MCF 10A (cell line): Measurements from ENCODE around the gene SEC24C. TPM values are rescaled to one million over a fixed set of nuclear protein-coding genes. Genes with fewer than 3 reads are reported as not detected.
A peak's percentile ranks its signal among the peaks of the same experiment; 100 is the strongest.

ENCODE experiments used
- BruUV-seq: library from RNA; stranded (reverse); fragments of 400-500 nt; replicated peaks from 2 replicates; lab custom pipeline; 2021; lab: Mats Ljungman, UMichigan
- CTCF ChIA-PET: fragments of 300-600 bp; sonication (Branson Sonifier 250); formaldehyde crosslinking; extraction: SDS; loops from one replicate; lab custom pipeline; 2021; ENCODE audit warnings: antibody characterized with exemption, inconsistent platforms; lab: Yijun Ruan, JAX
- POLR2A ChIA-PET: fragments of 300-600, 350-650 bp; sonication (Branson Sonifier 250); formaldehyde crosslinking; extraction: SDS; loops from one replicate; lab custom pipeline; 2020; ENCODE audit warnings: antibody characterized with exemption, inconsistent platforms; lab: Yijun Ruan, JAX
- DNase-seq: peaks from one replicate; pipeline ENCODE4 v3.0.0-alpha.2; 2018; ENCODE audit not compliant: unreplicated experiment
- H3K27ac Mint-ChIP-seq: one replicate; pipeline ENCODE4 v1.8.0; 2022; ENCODE audit warnings: mild to moderate bottlenecking, low read depth, mixed read lengths; ENCODE audit not compliant: unreplicated experiment
- H3K27me3 Mint-ChIP-seq: one replicate; pipeline ENCODE4 v1.8.0; 2022; ENCODE audit warnings: mixed read lengths; ENCODE audit not compliant: insufficient read depth, unreplicated experiment
- H3K36me3 Mint-ChIP-seq: one replicate; pipeline ENCODE4 v1.8.0; 2022; ENCODE audit warnings: mild to moderate bottlenecking, moderate library complexity, mixed read lengths; ENCODE audit not compliant: insufficient read depth, unreplicated experiment
- H3K4me1 Mint-ChIP-seq: one replicate; pipeline ENCODE4 v1.8.0; 2022; ENCODE audit warnings: mixed read lengths; ENCODE audit not compliant: insufficient read depth, unreplicated experiment
- H3K4me3 Mint-ChIP-seq: one replicate; pipeline ENCODE4 v1.8.0; 2022; ENCODE audit warnings: mild to moderate bottlenecking, moderate library complexity, mixed read lengths; ENCODE audit not compliant: unreplicated experiment
- H3K9me3 Mint-ChIP-seq: one replicate; pipeline ENCODE4 v1.8.0; 2022; ENCODE audit warnings: mixed read lengths; ENCODE audit not compliant: unreplicated experiment
- CTCF ChIP-seq: fragments of 200-600 bp; IDR thresholded peaks from one replicate; pipeline ENCODE4 v1.8.0; 2022; ENCODE audit warnings: antibody characterized with exemption, mild to moderate bottlenecking; ENCODE audit not compliant: unreplicated experiment
- intact Hi-C: fragments of 100-400 bp; cut with micrococcal nuclease; formaldehyde crosslinking; loops from 2 replicates; pipeline ENCODE4 v1.14.1; 2022
- total RNA-seq: library from RNA; stranded (reverse); gene quantifications from 2 replicates; pipeline ENCODE4 v1.2.3, GENCODE V29; 2022

Gene SEC24C
- total RNA-seq, 1 experiment from 2014 or later: 78.0 TPM

DNA sequence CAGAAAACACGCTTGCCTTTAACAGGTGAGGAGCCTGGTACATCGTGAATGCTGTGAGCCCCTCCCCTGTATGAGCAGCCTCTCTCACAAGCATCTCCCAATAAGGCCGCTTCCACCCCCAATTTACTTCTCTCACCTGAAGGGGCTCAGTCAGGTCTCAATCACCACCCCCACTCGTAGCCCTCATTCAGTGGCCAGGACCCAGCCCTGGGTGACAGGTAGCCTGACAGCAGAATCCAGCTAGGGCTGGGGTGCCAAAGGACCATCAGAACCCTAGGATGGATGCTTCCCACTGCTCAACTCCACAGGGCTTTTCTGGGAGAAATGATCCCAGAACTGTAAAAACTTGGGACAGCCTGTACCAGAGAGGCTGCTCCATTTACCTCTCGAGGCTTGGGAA, 73.7 kb downstream of the SEC24C start:
- H3K4me1 Mint-ChIP-seq: peaks cover 38% of the 10 kb centered on the region
- intact Hi-C loops: no loop called here
- BruUV-seq: no TSS peak
- no peak overlapping the region for H3K4me3 Mint-ChIP-seq
- no peak overlapping the region for H3K27ac Mint-ChIP-seq
- no peak for TF ChIP-seq CTCF
- no peaks in the 10 kb centered on the region for H3K9me3 Mint-ChIP-seq
- ChIA-PET POLR2A (interaction anchor here (2.4 kb wide), 1 partner anchor 10 kb away, joined by 5 read pairs; no protein-coding TSS in a partner anchor), CTCF (interaction anchor here (0.7 to 2.0 kb wide), 6 partner anchors 22 to 123 kb away, joined by 3 to 12 read pairs (median 4); no protein-coding TSS in a partner anchor)
- no peak for DNase-seq
- peaks cover 17% of the 10 kb centered on the region for H3K36me3 Mint-ChIP-seq
- no peaks in the 10 kb centered on the region for H3K27me3 Mint-ChIP-seq

DNA sequence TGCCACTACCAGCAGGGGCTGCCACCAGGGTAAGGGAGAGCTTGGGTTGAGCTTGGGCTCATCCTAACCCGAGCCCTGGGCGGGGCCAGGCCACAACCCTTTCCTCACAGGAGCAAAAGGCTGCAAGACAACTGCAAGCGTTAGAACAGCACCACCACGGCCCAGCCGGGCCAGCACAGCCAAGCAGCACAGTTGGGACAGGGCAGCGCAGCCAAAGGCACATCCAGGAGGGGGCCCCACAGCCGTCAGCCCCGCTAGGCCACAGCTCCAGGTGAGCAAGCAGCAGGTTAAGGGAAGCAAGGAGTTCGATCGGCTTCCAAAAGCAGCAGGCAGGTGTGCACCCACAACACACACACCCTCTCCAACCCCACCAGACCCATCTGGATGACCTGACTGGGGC, 74.2 kb downstream of the SEC24C start:
- no peak overlapping the region for H3K4me3 Mint-ChIP-seq
- BruUV-seq: no TSS peak
- ChIA-PET CTCF (interaction anchor here (0.7 to 2.2 kb wide), 8 partner anchors 9 to 122 kb away, joined by 3 to 10 read pairs (median 4); no protein-coding TSS in a partner anchor), POLR2A (interaction anchor here (1.2 to 2.4 kb wide), 2 partner anchors 10 to 87 kb away, joined by 4 to 5 read pairs; no protein-coding TSS in a partner anchor)
- no peaks in the 10 kb centered on the region for H3K27me3 Mint-ChIP-seq
- H3K27ac Mint-ChIP-seq: no peak overlapping the region
- TF ChIP-seq CTCF: no peak
- DNase-seq: no peak
- H3K9me3 Mint-ChIP-seq: no peaks in the 10 kb centered on the region
- peaks cover 38% of the 10 kb centered on the region for H3K4me1 Mint-ChIP-seq
- intact Hi-C loops: no loop called here
- H3K36me3 Mint-ChIP-seq: peaks cover 17% of the 10 kb centered on the region

GRCh38 chr10:73819081-73819480, 74.9 kb downstream of the SEC24C start:
- H3K36me3 Mint-ChIP-seq: peaks cover 12% of the 10 kb centered on the region
- no peaks in the 10 kb centered on the region for H3K27me3 Mint-ChIP-seq
- H3K4me1 Mint-ChIP-seq: peaks cover 38% of the 10 kb centered on the region
- no peak for TF ChIP-seq CTCF
- intact Hi-C loops: no loop called here
- DNase-seq: no peak
- ChIA-PET POLR2A (interaction anchor here (0.9 to 2.4 kb wide), 6 partner anchors 8 to 88 kb away, joined by 3 to 7 read pairs (median 4); no protein-coding TSS in a partner anchor), CTCF (interaction anchor here (0.9 to 2.2 kb wide), 8 partner anchors 10 to 122 kb away, joined by 3 to 10 read pairs (median 4); no protein-coding TSS in a partner anchor)
- no peaks in the 10 kb centered on the region for H3K9me3 Mint-ChIP-seq
- no peak overlapping the region for H3K27ac Mint-ChIP-seq
- no peak overlapping the region for H3K4me3 Mint-ChIP-seq
- BruUV-seq: no TSS peak

- no TSS peak for BruUV-seq
- H3K9me3 Mint-ChIP-seq: no peaks in the 10 kb centered on the region
- peak overlapping the region; percentile 84 for H3K27ac Mint-ChIP-seq
- peak; percentile 86 for DNase-seq
- peak; percentile 19 for TF ChIP-seq CTCF
- peaks cover 38% of the 10 kb centered on the region for H3K4me1 Mint-ChIP-seq
- intact Hi-C loops: no loop called here
- CTCF ChIA-PET: interaction anchor here (0.6 to 2.2 kb wide), 10 partner anchors 9 to 121 kb away, joined by 3 to 10 read pairs (median 4); no protein-coding TSS in a partner anchor
- H3K27me3 Mint-ChIP-seq: no peaks in the 10 kb centered on the region
- POLR2A ChIA-PET: interaction anchor here (0.6 to 2.4 kb wide), 9 partner anchors 9 to 181 kb away, joined by 3 to 7 read pairs (median 4); no protein-coding TSS in a partner anchor
- no peak overlapping the region for H3K4me3 Mint-ChIP-seq
- peaks cover 12% of the 10 kb centered on the region for H3K36me3 Mint-ChIP-seq
Observed at GRCh38 chr10:73819513-73820093, 75.4 kb downstream of the SEC24C start.
